ENCODE results near the gene COL11A2. TPM values are rescaled to one million over a fixed set of nuclear protein-coding genes. Genes with fewer than 3 reads are reported as not detected.

COL11A2 gene
- total and polyA plus RNA-seq, 4 experiments from 2014 or later: 0.40 to 1.6 (median 0.87) TPM

- no peak overlapping the region for H3K27ac ChIP-seq (ENCODE audit: low read depth, low read length)
- peaks cover 0 to 3% (median 0%) of the 10 kb centered on the region in 8 donors for H3K9me3 Mint-ChIP-seq
- H3K36me3 Mint-ChIP-seq: no peaks in the 10 kb centered on the region
- H3K9me3 ChIP-seq (ENCODE audit: control insufficient read depth in 1 of 2, low read length in 2 of 2): no peaks in the 10 kb centered on the region
- H3K36me3 ChIP-seq (ENCODE audit: insufficient read depth, low read length): no peaks in the 10 kb centered on the region
- H3K27ac Mint-ChIP-seq: no peak overlapping the region
- peaks cover 13% of the 10 kb centered on the region for H3K27me3 ChIP-seq (ENCODE audit: insufficient read depth, low read length)
- ChIA-PET POLR2A (ENCODE audit: partially characterized antibody) (no interaction called here), CTCF (ENCODE audit: partially characterized antibody) (no interaction called here)
- intact Hi-C loops (cut with micrococcal nuclease): no loop called here
- no peak overlapping the region for H3K4me3 Mint-ChIP-seq
- peaks cover 0 to 2% (median 0%) of the 10 kb centered on the region in 4 donors for H3K4me1 Mint-ChIP-seq
- H3K4me3 ChIP-seq (ENCODE audit: low read length in 2 of 2): no peak overlapping the region
- no peak for DNase-seq
- peaks cover 29 to 38% of the 10 kb centered on the region in 2 donors for H3K27me3 Mint-ChIP-seq
- H3K4me1 ChIP-seq (ENCODE audit: insufficient read depth, low read length): no peaks in the 10 kb centered on the region
Measured at GRCh38 chr6:33140556-33140955, 51.7 kb downstream of the COL11A2 start.

- intact Hi-C loops (cut with micrococcal nuclease): no loop called here
- H3K9me3 ChIP-seq (ENCODE audit: control insufficient read depth in 1 of 2, low read length in 2 of 2): no peaks in the 10 kb centered on the region
- no peak overlapping the region for H3K27ac ChIP-seq (ENCODE audit: low read depth, low read length)
- CTCF ChIA-PET (ENCODE audit: partially characterized antibody): interaction anchor here (1.2 to 1.5 kb wide), 2 partner anchors 8 to 14 kb away, joined by 3 to 4 read pairs; no protein-coding TSS in a partner anchor
- H3K4me3 ChIP-seq (ENCODE audit: low read length in 2 of 2): no peak overlapping the region
- Mint-ChIP-seq H3K36me3 (no peaks in the 10 kb centered on the region), H3K27me3 (peaks cover 29 to 37% of the 10 kb centered on the region in 2 donors), H3K27ac (no peak overlapping the region), H3K4me3 (no peak overlapping the region), H3K9me3 (peaks cover 0 to 3% (median 0%) of the 10 kb centered on the region in 8 donors), H3K4me1 (peaks cover 0 to 2% (median 0%) of the 10 kb centered on the region in 4 donors)
- peaks cover 13% of the 10 kb centered on the region for H3K27me3 ChIP-seq (ENCODE audit: insufficient read depth, low read length)
- no peaks in the 10 kb centered on the region for H3K36me3 ChIP-seq (ENCODE audit: insufficient read depth, low read length)
- DNase-seq: no peak
- H3K4me1 ChIP-seq (ENCODE audit: insufficient read depth, low read length): no peaks in the 10 kb centered on the region
- POLR2A ChIA-PET (ENCODE audit: partially characterized antibody): no interaction called here
Measured at GRCh38 chr6:33139596-33140206, 52.6 kb downstream of the COL11A2 start.

- H3K4me1 ChIP-seq (ENCODE audit: insufficient read depth, low read length): no peaks in the 10 kb centered on the region
- peaks cover 13% of the 10 kb centered on the region for H3K27me3 ChIP-seq (ENCODE audit: insufficient read depth, low read length)
- Mint-ChIP-seq H3K4me3 (no peak overlapping the region), H3K9me3 (peaks cover 0 to 1% (median 0%) of the 10 kb centered on the region in 8 donors), H3K27me3 (peaks cover 10 to 19% of the 10 kb centered on the region in 2 donors), H3K36me3 (no peaks in the 10 kb centered on the region), H3K27ac (no peak overlapping the region), H3K4me1 (no peaks in the 10 kb centered on the region)
- CTCF ChIA-PET (ENCODE audit: partially characterized antibody): interaction anchor here (1.2 to 1.6 kb wide), 5 partner anchors 10 to 112 kb away, joined by 3 to 6 read pairs (median 4); no protein-coding TSS in a partner anchor
- no peak for DNase-seq
- POLR2A ChIA-PET (ENCODE audit: partially characterized antibody): no interaction called here
- no peak overlapping the region for H3K27ac ChIP-seq (ENCODE audit: low read depth, low read length)
- H3K4me3 ChIP-seq (ENCODE audit: low read length in 2 of 2): no peak overlapping the region
- no peaks in the 10 kb centered on the region for H3K36me3 ChIP-seq (ENCODE audit: insufficient read depth, low read length)
- intact Hi-C loops (cut with micrococcal nuclease): no loop called here
- H3K9me3 ChIP-seq (ENCODE audit: control insufficient read depth in 1 of 2, low read length in 2 of 2): no peaks in the 10 kb centered on the region
Measured at GRCh38 chr6:33136310-33136900, 55.9 kb downstream of the COL11A2 start.

GRCh38 chr6:33132081-33132524 is 60.2 kb downstream of the COL11A2 start:
- intact Hi-C loops (cut with micrococcal nuclease): no loop called here
- H3K27ac Mint-ChIP-seq: no peak overlapping the region
- ChIA-PET POLR2A (ENCODE audit: partially characterized antibody) (no interaction called here), CTCF (ENCODE audit: partially characterized antibody) (no interaction called here)
- Histone ChIP-seq H3K36me3 (ENCODE audit: insufficient read depth, low read length) (no peaks in the 10 kb centered on the region), H3K27ac (ENCODE audit: low read depth, low read length) (no peak overlapping the region), H3K4me3 (ENCODE audit: low read length in 2 of 2) (no peak overlapping the region), H3K9me3 (ENCODE audit: control insufficient read depth in 1 of 2, low read length in 2 of 2) (no peaks in the 10 kb centered on the region), H3K27me3 (ENCODE audit: insufficient read depth, low read length) (peaks cover under 1% of the 10 kb centered on the region), H3K4me1 (ENCODE audit: insufficient read depth, low read length) (no peaks in the 10 kb centered on the region)
- no peaks in the 10 kb centered on the region for H3K4me1 Mint-ChIP-seq
- H3K9me3 Mint-ChIP-seq: peaks cover 0 to 1% (median 0%) of the 10 kb centered on the region in 8 donors
- no peaks in the 10 kb centered on the region for H3K36me3 Mint-ChIP-seq
- H3K4me3 Mint-ChIP-seq: no peak overlapping the region
- H3K27me3 Mint-ChIP-seq: peaks cover 8 to 18% of the 10 kb centered on the region in 2 donors
- no peak for DNase-seq

- Mint-ChIP-seq H3K4me1 (no peaks in the 10 kb centered on the region), H3K4me3 (no peak overlapping the region), H3K36me3 (peaks cover 0 to 6% of the 10 kb centered on the region in 2 donors), H3K27ac (no peak overlapping the region), H3K9me3 (peaks cover 2 to 16% (median 11%) of the 10 kb centered on the region in 8 donors), H3K27me3 (peaks cover 13 to 26% of the 10 kb centered on the region in 2 donors)
- H3K36me3 ChIP-seq (ENCODE audit: insufficient read depth, low read length): no peaks in the 10 kb centered on the region
- CTCF ChIA-PET (ENCODE audit: partially characterized antibody): interaction anchor here (0.7 to 1.4 kb wide), 3 partner anchors 11 to 31 kb away, joined by 3 read pairs; no protein-coding TSS in a partner anchor
- DNase-seq: no peak
- H3K27ac ChIP-seq (ENCODE audit: low read depth, low read length): no peak overlapping the region
- H3K4me3 ChIP-seq (ENCODE audit: low read length in 2 of 2): no peak overlapping the region
- no peaks in the 10 kb centered on the region for H3K4me1 ChIP-seq (ENCODE audit: insufficient read depth, low read length)
- POLR2A ChIA-PET (ENCODE audit: partially characterized antibody): no interaction called here
- intact Hi-C loops (cut with micrococcal nuclease): no loop called here
- H3K27me3 ChIP-seq (ENCODE audit: insufficient read depth, low read length): no peaks in the 10 kb centered on the region
- H3K9me3 ChIP-seq (ENCODE audit: control insufficient read depth in 1 of 2, low read length in 2 of 2): peaks cover 7 to 8% of the 10 kb centered on the region in 2 donors
Measured at GRCh38 chr6:33128318-33128717, 63.9 kb downstream of the COL11A2 start.

GRCh38 chr6:33126101-33126714 is 66.1 kb downstream of the COL11A2 start:
- H3K27ac ChIP-seq (ENCODE audit: low read depth, low read length): no peak overlapping the region
- no peaks in the 10 kb centered on the region for H3K27me3 ChIP-seq (ENCODE audit: insufficient read depth, low read length)
- Mint-ChIP-seq H3K27ac (no peak overlapping the region), H3K27me3 (peaks cover 19 to 28% of the 10 kb centered on the region in 2 donors), H3K9me3 (peaks cover 2 to 17% (median 13%) of the 10 kb centered on the region in 8 donors), H3K4me3 (no peak overlapping the region), H3K4me1 (no peaks in the 10 kb centered on the region), H3K36me3 (peaks cover 0 to 6% of the 10 kb centered on the region in 2 donors)
- CTCF ChIA-PET (ENCODE audit: partially characterized antibody): interaction anchor here (0.6 to 2.8 kb wide), 11 partner anchors 8 to 890 kb away, joined by 3 to 11 read pairs (median 3); no protein-coding TSS in a partner anchor
- H3K4me1 ChIP-seq (ENCODE audit: insufficient read depth, low read length): no peaks in the 10 kb centered on the region
- intact Hi-C loops (cut with micrococcal nuclease): no loop called here
- H3K36me3 ChIP-seq (ENCODE audit: insufficient read depth, low read length): no peaks in the 10 kb centered on the region
- DNase-seq: peak in 4 of 5 donors; percentile 26 to 41 (median 35)
- peaks cover 7 to 8% of the 10 kb centered on the region in 2 donors for H3K9me3 ChIP-seq (ENCODE audit: control insufficient read depth in 1 of 2, low read length in 2 of 2)
- H3K4me3 ChIP-seq (ENCODE audit: low read length in 2 of 2): no peak overlapping the region
- POLR2A ChIA-PET (ENCODE audit: partially characterized antibody): no interaction called here

- no peaks in the 10 kb centered on the region for H3K27me3 ChIP-seq (ENCODE audit: insufficient read depth, low read length)
- CTCF ChIA-PET (ENCODE audit: partially characterized antibody): interaction anchor here (1.0 to 2.8 kb wide), 3 partner anchors 9 to 123 kb away, joined by 4 to 11 read pairs (median 6); no protein-coding TSS in a partner anchor
- no peak overlapping the region for H3K4me3 ChIP-seq (ENCODE audit: low read length in 2 of 2)
- Mint-ChIP-seq H3K27ac (no peak overlapping the region), H3K27me3 (peaks cover 17 to 26% of the 10 kb centered on the region in 2 donors), H3K4me1 (no peaks in the 10 kb centered on the region), H3K9me3 (peaks cover 2 to 17% (median 13%) of the 10 kb centered on the region in 8 donors), H3K4me3 (no peak overlapping the region), H3K36me3 (peaks cover 0 to 6% of the 10 kb centered on the region in 2 donors)
- H3K36me3 ChIP-seq (ENCODE audit: insufficient read depth, low read length): no peaks in the 10 kb centered on the region
- H3K9me3 ChIP-seq (ENCODE audit: control insufficient read depth in 1 of 2, low read length in 2 of 2): peaks cover 7 to 8% of the 10 kb centered on the region in 2 donors
- no peaks in the 10 kb centered on the region for H3K4me1 ChIP-seq (ENCODE audit: insufficient read depth, low read length)
- intact Hi-C loops (cut with micrococcal nuclease): no loop called here
- H3K27ac ChIP-seq (ENCODE audit: low read depth, low read length): no peak overlapping the region
- DNase-seq: no peak
- POLR2A ChIA-PET (ENCODE audit: partially characterized antibody): no interaction called here
Measured at GRCh38 chr6:33124947-33125346, 67.3 kb downstream of the COL11A2 start.
